ENCODE measurements around the gene NFKBIL1.
A peak's percentile ranks its signal among the peaks of the same experiment; 100 is the strongest.
"Not testable (repeated sequence)": the region's sequence is repeated elsewhere in the genome, so short reads cannot be mapped to it uniquely, and the experiment has no call there.

NFKBIL1 gene

DNA sequence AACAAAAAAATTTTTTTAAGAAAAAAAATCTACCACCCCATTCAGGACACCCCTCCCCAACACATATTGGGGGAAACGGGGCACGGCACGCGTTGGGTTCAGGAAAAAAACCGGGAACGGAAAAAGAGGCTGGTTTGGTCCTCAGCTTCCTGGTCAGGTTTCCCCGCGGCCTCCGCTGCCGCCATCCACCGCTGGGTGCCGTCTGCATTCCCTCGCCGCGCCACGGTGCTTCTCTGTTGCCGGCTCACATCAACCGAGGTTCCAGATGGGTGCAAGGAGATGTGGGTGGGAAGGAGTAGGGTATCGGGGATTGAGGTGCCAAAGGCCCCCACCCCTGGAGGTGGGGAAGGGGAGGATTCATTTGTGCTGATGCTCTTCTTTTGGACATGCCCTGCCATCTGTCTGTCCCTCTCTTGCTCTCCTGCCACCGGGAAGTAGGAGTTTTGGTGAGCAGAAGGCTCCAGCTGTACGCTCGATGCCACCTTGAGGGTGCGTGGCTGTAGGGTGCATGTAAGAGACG is 12.8 kb upstream of the NFKBIL1 start:
- no peak for DNase-seq (ENCODE audit: low read depth)

DNA sequence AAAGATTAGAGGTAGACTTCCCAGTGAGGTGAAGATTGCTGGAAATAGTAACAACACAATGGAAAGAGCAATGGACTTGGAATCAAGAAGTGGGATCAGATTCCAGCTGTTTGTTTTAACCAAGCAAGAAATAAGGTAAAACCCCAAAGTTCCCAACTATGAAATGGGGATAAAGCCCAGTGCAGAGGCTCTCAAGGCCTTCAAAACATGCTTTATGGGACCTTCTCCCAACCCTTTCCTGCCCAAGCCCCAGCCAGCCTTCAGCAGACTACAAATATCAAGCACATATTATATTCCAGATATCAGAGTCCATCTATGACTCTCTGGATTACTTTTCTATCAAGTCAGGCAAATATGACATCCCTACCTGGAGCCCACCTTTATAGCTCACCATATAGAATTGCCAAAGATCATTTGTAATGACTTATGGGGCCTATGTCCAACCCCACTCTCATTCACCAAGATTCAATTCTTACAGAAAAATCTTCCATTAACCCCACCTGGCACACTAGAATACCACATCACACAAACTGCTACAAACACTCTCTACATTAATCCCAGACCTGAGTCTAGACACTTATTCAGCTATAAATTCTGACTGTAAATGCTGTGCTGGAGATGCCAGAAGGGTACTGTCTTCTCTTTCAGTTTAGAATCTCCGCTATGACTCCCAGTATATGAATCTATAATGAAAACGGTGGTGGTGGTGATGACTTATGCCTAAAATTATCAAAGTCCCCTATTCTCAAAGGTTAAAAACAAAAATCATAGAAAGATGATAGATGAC is 11.7 kb upstream of the NFKBIL1 start:
- DNase-seq (ENCODE audit: low read depth) = no peak

DNA sequence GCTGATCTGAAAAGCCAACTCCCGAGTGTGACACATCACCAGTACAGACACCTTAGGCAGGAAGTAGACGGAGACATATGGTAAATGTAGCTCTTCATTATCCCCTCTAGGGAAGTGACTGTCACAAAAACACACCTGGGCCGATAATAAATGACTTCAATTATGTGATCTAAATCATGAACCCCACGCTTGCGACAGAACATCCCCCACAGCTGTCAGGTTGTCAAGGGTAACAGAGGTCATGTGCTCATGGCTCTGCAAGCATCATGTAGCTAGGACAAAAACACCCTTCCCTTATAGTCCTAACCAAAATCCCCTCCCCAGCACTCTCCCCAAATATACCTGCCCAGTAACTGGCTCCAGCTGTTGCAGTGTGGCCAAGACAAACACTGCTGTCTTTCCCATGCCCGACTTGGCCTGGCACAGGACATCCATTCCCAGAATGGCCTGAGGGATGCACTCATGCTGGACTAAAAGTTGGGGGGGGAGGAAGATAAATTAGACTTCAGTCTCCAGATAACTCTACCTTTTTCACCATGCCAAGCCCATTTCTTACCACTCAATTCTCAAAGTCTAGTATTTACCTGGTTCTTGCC is 8.5 kb upstream of the NFKBIL1 start:
- DNase-seq (ENCODE audit: low read depth) = no peak

DNA sequence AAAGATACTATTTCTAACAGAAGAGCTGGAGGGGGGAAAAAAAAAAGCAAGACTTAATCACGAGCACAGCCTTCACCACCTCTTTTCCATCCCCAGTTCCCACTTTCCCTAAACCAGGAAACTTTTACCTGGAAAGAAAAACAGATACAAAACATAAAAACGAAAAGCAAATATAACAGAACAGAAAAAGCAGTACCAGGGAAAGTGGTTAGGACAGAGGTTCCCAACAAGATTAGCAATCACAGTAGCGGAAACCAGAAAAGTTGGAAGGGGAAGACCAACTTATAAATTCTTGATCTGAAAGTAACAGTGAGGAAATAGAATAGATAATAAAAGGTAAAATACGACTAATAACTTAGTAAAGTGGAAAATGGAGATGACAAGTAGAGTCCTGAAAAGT is 6.8 kb upstream of the NFKBIL1 start:
- DNase-seq (ENCODE audit: low read depth) = no peak

DNA sequence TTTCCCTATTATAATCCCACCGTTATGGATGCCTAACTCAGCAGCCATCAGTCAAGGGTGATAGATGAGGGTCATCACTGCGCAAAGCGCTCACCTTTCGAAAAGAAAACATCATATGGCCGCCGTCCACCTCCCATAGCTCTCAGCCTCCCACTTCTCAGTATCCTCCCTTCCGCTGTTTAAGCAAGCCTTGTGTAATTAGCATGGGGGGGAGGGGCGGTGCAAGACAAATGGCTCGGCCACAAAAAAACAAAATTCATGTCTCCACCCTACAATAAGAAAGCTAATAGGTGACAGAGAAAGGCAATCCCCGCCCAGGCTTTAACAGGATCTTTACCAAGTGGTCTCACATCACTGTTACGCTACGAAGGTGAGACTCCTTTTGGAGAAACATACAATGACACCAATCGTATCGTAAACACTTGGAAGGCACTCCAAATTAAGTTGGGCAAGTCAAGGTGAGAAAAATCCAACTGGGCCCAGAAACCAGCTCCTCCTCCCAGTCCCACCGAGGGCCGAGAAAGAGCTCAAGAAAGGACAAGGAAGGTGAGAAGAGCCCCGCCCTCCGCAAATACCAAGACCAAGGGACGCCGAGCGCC is 6.2 kb upstream of the NFKBIL1 start:
- DNase-seq (ENCODE audit: low read depth) = no peak

DNA sequence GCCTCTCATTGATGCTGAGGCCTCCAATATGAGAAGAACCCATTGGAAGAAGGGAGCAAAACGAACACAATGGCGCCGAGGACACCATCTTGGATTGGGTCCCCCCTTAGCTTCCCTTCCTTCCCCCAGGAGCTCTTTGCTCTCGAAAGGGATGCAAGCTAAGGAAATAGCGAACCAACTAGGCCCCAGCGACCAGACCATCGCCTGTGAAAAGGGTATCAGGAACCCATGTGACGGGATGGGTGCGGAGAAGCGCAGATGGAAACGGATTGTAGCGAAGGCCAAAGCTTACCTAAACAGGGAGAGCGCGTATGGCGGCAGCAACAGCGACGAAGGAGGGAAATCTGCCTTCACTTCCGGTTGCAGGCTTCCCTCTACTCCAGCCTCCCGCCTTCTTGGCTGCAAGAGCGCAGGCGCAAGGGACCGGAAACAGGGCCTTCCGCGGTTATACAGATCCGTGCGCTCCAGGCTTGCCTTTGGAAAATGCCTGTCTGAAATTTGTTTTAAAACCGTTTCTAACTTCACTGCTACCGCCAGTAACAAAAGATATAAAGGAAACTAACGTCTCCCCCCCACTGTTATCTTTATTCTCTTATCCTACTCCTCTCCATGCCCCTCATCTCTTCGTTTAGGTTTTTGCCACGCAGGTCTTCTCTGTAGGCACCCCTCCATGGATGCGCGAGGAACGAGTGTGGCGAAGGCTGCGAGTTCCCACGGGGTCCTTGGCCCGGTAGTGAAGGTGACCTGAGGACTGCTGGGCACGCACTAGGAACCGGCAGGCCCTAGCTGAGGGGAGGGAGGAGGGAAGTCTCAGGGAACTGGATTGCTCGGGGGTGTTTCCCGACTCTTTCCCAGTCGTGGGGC is 5.5 kb upstream of the NFKBIL1 start, which contains the start of gene DDX39B:
Gene DDX39B (minus strand): TSS at position 346 of the 864 bp plus-strand sequence. CDS start 1,471 bp downstream, outside the sequence.
- DNase-seq (ENCODE audit: low read depth) = peak; percentile 82

DNA sequence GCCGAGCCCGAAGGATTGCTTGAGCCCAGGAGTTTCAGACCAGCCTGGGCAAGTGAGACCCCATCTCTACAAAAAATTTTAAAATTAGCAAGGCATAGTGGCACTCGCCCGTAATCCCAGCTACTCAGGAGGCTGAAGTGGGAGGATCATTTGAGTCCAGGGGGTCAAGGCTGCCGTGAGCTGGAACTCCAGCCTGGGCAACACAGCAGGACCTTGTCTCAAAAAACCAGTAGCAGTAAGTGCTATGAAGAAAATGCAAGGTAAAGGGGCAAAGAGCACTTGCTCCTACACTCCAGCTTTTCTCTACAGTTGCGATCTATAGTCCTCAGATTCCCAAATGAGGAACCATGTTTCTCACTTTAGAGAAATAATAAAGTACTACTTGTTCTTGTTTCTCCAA is 3.8 kb upstream of the NFKBIL1 start:
- DNase-seq (ENCODE audit: low read depth) = no peak

DNA sequence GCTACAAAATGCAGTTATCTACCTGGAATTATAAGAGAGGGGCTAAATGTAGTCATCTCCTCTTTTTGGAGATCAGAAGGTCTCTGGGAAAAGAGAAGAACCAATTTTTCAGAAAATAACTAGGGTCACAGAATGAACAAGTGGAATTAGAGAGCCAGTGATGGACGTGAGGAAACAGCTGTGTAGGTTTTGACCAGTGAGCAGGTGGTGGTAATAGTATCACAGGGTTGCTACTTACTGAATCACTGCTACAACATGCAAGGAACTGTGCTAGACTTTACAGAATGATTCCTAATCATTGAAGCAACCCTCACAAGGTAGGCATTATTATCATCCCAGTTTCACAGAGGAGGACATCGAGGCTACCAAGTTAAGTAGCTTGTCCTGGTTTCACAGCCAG is 2.7 kb upstream of the NFKBIL1 start:
- DNase-seq (ENCODE audit: low read depth) = no peak

DNA sequence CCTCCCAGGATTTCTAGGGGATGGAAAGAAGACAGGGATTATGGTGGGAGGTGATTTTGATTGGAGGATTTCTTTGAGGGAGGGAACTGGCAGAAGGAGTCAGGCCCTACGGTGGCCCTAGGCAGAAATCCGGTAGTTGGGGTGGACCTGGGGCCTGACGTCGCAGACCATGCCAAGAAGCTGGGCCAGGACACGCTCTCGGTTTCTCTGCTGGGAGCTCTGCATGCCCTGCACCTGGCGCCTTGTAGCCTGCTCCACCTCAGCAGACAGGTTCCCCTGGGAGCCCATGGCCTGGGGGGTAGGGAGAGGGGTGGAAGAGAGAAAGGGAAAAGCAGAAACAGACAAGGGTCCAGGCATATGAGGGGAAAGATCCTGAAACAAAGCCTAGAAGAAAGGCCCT is 2.1 kb upstream of the NFKBIL1 start:
- no peak for DNase-seq (ENCODE audit: low read depth)

DNA sequence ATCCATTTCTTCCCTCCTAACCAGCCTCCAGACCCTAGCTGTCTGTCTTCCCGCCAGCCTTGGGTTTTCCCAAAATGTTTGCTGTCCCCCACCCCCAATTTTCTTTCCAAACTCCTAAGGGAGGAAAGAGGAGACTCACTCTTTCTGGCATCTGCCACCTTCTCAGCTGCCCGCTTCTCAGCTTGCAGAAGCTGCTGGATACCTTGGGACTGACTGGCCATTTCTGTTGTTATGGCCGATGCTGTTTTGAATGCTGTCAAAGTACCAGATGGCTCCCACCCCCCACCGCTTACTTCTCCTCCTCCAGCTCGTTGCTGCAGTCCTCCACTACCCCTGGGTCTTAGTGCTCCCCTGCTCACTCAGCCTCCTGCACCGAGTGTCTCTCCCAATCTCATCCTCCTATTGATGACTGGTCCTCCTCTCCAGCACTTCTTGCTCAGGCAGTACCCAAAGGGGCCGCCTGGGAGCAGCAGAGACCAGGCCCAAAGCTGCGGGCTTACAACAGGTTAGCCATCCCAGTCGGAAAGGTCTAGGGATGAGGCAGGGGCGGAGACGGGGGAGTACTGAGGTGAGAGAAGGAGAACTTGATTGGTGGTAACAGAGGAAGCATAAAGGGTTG is 960 bp upstream of the NFKBIL1 start, which contains the start of gene ATP6V1G2:
Gene ATP6V1G2 (minus strand): TSS at position 270 of the 619 bp plus-strand sequence. CDS start 49 bp downstream, at position 221.
- DNase-seq (ENCODE audit: low read depth) = peak; percentile 56

DNA sequence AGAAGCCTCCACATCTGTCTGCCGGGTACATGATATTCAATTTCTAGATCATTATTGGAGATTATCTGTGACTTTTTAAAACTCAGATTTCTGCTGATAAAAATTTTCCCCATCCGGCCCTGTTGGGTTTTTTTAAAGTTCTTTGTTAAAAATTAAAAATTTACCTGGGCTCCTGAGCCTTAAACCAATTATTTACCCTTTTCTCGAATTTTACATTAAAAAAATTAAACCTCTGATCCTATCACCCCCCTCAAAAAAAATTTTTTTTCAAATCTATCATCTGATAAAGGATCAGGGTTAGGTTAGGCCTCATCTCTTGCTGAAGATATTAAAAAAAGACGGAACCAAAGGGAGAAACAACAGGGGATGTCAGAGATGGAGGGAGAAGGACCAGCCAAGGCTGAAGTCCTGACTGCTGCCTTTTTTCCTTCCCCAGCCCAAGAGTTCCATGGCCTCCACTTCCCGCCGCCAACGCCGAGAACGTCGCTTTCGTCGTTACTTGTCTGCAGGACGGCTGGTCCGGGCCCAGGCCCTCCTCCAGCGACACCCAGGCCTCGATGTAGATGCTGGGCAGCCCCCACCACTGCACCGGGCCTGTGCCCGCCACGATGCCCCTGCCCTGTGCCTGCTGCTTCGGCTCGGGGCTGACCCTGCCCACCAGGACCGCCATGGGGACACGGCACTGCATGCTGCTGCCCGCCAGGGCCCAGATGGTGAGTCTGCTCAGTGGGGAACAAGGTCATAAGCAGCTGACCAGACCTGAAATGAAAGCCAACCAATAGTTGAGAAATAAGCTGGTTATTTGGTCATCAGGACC is 527 bp downstream of the NFKBIL1 start:
- DNase-seq (ENCODE audit: low read depth) = no peak

DNA sequence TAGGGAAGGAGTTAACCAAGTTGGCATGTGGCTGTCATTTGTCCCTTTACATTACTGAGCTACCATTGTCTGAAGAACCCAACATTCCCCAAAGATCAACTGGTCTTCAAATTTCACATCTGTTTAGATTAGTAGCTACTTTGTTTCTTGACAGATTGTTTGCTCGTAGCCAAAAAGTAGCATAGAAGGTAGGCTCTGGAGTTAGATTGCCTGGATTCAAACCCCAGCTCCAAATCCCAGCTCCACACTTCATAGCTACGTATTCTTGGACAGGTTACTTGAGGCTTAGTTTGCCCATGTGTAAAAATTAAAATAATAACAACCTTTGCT is 1.1 kb downstream of the NFKBIL1 start:
- DNase-seq (ENCODE audit: low read depth) = no peak

DNA sequence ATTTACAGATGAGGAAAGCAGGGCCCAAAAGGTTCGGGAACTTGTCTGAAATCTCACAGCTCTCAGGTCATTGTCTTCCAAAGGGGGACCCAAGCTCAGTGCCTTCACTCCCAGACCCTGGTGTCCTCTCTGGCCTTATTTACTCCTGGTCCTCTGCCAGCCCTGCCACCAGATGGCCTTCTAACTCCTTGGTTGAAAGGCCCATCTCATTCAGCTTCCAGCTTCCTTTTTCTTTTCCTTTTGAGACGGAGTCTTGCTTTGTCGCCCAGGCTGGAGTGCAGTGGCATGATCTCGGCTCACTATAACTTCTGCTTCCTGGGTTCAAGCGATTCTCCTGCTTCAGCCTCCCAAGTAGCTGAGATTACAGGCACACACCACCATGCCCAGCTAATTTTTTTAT is 4.0 kb downstream of the NFKBIL1 start:
- not testable (repeated sequence) for DNase-seq (ENCODE audit: low read depth)

DNA sequence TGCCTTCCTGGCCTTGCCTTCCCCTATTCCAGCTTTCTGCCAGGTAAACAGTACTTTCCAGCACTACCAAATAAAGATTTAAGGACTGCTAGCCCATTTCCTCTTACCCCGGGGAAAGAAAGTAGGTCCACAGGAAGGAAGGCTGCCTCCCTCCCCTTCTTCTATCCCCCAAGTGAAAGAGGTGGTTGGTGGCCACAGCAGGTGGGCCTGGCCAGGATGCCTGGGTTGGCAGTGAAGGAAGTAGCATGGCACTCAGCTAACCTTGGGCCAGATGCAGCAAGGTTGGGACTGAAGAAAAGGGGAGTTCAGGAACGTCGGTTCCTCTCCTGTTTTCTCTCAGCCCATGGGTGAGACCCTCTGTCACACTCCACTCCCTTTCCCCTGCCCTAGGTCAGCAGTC is 8.9 kb downstream of the NFKBIL1 start:
- DNase-seq (ENCODE audit: low read depth) = no peak

DNA sequence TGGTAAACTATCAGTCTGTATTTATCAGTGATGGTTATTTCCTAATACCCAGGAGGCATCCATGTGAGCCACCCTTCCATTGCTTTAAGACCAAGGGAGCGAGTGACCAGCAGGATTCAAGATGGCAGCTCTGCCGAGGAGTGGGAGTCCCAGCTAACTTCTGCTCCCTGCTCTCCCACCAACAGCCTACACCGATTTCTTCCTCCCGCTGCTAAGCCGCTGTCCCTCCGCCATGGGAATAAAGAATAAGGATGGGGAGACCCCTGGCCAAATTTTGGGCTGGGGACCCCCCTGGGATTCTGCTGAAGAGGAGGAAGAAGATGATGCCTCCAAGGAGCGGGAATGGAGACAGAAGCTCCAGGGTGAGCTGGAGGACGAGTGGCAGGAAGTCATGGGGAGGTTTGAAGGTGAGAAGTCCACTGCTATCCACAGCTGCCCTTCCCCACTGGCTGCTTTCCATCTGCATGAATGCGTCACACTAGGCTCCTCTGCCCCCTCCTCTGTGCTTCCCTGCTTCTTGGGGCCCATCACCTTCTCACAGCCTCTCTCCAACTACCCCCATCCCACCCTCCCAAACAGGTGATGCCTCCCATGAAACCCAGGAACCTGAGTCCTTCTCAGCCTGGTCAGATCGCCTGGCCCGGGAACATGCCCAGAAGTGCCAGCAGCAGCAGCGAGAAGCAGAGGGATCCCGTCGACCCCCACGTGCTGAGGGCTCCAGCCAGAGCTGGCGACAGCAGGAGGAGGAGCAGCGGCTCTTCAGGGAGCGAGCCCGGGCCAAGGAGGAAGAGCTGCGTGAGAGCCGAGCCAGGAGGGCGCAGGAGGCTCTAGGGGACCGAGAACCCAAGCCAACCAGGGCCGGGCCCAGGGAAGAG is 10.3 kb downstream of the NFKBIL1 start:
- no peak for DNase-seq (ENCODE audit: low read depth)

DNA sequence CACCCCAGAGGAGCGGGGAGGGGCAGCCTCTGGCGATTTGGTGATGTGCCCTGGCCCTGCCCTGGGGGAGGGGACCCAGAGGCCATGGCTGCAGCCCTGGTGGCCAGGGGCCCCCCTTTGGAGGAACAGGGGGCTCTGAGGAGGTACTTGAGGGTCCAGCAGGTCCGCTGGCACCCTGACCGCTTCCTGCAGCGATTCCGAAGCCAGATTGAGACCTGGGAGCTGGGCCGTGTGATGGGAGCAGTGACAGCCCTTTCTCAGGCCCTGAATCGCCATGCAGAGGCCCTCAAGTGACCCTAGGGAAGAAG is 10.9 kb downstream of the NFKBIL1 start:
- DNase-seq (ENCODE audit: low read depth) = no peak

DNA sequence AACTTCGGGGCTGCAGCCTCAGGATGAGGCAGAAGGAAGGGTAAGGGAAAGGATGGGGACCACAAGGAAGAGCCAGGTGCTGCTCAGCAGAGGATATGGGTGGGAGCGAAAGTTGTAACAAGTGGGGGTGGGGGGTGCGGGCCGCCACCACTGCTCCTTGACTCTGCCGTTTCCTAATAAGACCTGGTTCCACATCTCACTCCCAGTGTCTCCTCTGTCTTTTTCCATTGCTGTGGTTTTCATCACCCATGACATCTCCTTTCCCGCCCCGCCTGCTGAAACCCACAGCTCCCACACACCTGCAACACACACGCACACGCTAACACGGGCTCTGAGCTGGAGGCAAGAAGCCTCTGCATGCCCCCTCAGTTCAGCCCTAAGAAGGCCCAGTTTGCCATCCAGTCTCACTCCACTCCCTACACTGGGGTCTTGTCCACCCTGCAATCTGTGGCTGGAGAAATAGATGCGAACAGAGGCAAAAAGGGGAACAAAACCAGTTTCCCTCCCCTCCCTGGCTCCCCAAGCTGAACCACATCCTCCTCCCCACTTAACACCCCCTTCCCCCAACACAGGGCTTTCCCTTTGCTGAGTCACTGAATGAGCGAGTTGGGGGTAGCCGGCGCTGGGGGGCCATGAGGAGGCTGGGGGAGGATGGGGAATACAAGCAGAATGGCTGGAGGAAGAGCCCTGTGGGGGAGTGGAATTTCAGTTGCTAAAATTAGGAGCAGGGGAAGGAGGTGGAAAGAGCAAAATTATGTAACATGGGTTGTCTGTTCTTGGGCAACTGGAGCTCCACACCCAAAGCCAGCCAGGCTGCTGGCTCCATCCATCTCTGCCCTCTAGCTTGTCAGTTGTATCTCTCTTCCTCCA is 11.5 kb downstream of the NFKBIL1 start:
- DNase-seq (ENCODE audit: low read depth) = no peak

DNA sequence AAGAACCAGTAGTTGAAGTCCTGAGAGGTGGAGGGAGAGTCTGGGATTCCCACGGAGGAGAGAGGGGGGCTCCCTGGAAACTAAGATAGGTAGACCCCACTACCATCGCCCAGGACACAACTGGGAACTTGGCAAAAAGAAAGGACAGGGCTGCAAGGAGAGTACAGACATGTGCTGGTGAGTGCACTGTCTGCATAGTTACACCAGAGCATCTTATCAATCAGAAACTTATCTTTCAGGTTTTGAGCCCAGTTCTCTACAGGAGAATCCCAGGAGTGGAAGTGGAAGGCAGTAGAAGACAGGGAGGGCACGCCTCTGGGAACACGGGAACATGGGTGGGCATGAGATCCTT is 12.2 kb downstream of the NFKBIL1 start:
- no peak for DNase-seq (ENCODE audit: low read depth)
